ENCODE measurements around the gene SPTBN1.

The SPTBN1 gene

DNA sequence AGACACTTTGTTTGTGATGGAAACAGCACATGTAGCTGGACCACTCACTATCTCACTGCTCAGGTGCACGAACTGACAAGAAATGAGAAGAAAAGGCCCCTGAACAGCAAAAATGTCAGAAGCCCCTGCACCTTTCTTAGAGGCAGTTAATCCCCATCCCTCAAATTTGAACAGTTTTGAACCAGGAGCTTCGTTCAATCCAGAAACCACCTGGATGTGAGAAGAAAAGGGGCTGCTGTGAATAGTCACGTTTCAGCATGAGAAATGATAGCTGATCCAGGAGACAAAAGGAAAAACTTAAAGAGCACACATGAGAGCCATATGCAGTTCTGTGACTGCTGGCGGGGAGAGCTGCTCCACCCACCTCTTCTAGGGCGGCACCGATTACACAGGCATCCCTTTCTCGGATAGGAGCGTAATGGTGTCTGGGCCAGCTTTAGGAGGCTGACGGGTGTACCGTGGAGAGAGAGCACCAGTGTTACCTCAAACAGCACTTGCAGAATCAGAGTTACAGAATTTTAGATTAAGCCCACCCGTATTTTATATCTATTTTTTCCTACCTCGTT is 150.3 kb downstream of the SPTBN1 start:
- Histone ChIP-seq H3K9me3 (ENCODE audit: control insufficient read depth, insufficient read depth, low read length) (no peaks in the 10 kb centered on the region), H3K4me1 (ENCODE audit: control insufficient read depth, insufficient read depth, low read length) (no peaks in the 10 kb centered on the region), H3K27me3 (ENCODE audit: control insufficient read depth, insufficient read depth, low read length) (no peaks in the 10 kb centered on the region), H3K9ac (ENCODE audit: low read depth, low read length) (no peak overlapping the region), H3K4me3 (ENCODE audit: low read depth, low read length) (no peak overlapping the region), H3K36me3 (ENCODE audit: control insufficient read depth, insufficient read depth, low read length) (no peaks in the 10 kb centered on the region)

DNA sequence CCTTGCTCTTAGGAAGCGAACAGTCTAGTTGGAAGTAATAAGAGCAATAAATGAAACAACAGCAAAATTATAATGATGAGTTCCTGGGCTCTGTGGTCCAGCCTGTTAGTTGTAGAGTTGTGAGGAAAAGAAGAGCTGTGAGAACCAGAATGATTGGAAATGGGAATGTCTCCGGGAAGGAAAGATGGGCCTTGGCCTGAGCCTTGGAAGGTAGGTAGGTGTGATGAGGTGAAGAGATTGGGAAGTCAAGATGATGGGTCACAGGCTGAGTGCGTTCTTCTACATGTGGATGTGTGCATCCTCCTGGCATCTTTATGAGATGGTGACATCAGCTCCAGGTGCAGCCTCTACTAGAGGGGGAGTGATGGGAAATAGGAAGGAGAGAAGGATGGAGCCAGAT is 152.1 kb downstream of the SPTBN1 start:
- no peaks in the 10 kb centered on the region for H3K9me3 ChIP-seq (ENCODE audit: control insufficient read depth, insufficient read depth, low read length)
- no peaks in the 10 kb centered on the region for H3K27me3 ChIP-seq (ENCODE audit: control insufficient read depth, insufficient read depth, low read length)
- H3K9ac ChIP-seq (ENCODE audit: low read depth, low read length), result no peak overlapping the region
- peaks cover 5% of the 10 kb centered on the region for H3K36me3 ChIP-seq (ENCODE audit: control insufficient read depth, insufficient read depth, low read length)
- no peaks in the 10 kb centered on the region for H3K4me1 ChIP-seq (ENCODE audit: control insufficient read depth, insufficient read depth, low read length)
- no peak overlapping the region for H3K4me3 ChIP-seq (ENCODE audit: low read depth, low read length)

DNA sequence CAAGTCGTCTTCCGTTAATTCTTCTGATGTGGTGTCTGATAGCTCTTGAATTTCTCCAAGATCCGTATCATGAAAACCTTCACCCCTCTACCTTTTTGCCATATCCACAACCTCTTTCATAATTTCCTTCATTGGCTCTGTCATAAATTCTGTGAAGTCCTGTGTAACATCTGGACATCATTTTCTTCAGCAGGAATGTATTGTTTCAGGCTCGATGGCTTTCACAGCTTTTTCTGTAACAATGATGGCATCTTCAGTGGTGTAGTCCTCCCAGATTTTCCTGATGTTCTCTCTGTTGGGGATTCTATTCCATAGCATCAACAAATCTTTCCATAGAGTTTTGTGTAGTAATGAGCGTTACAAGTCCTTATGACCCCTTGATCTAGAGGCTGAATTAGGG is 153.1 kb downstream of the SPTBN1 start:
- H3K9ac ChIP-seq (ENCODE audit: low read depth, low read length), result no peak overlapping the region
- H3K27me3 ChIP-seq (ENCODE audit: control insufficient read depth, insufficient read depth, low read length), result no peaks in the 10 kb centered on the region
- no peaks in the 10 kb centered on the region for H3K4me1 ChIP-seq (ENCODE audit: control insufficient read depth, insufficient read depth, low read length)
- H3K9me3 ChIP-seq (ENCODE audit: control insufficient read depth, insufficient read depth, low read length), result no peaks in the 10 kb centered on the region
- H3K4me3 ChIP-seq (ENCODE audit: low read depth, low read length), result no peak overlapping the region
- H3K36me3 ChIP-seq (ENCODE audit: control insufficient read depth, insufficient read depth, low read length), result peaks cover 5% of the 10 kb centered on the region

GRCh38 chr2:54609647-54610046 is 153.5 kb downstream of the SPTBN1 start:
- Histone ChIP-seq H3K9ac (ENCODE audit: low read depth, low read length) (no peak overlapping the region), H3K27me3 (ENCODE audit: control insufficient read depth, insufficient read depth, low read length) (no peaks in the 10 kb centered on the region), H3K4me1 (ENCODE audit: control insufficient read depth, insufficient read depth, low read length) (no peaks in the 10 kb centered on the region), H3K4me3 (ENCODE audit: low read depth, low read length) (no peak overlapping the region), H3K36me3 (ENCODE audit: control insufficient read depth, insufficient read depth, low read length) (peaks cover 5% of the 10 kb centered on the region), H3K9me3 (ENCODE audit: control insufficient read depth, insufficient read depth, low read length) (no peaks in the 10 kb centered on the region)

DNA sequence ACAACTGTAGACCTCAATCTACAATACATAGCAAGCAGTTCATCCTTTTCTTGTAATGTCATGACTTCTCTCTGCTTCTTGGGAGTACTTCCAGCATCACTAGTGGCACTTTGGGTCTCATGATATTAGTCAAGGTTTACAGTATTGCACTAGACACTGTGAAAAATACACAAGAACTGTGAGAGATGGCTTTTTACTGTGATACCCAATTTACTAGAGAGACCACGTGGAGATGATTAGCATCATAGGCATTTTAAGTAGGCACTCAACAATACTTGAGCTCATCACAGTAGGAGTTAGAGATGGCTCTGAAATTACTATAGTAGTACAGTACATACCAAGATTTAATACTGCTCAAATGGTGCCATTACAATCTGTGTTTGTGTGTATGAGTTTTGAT is 154.6 kb downstream of the SPTBN1 start:
- Histone ChIP-seq H3K9me3 (ENCODE audit: control insufficient read depth, insufficient read depth, low read length) (no peaks in the 10 kb centered on the region), H3K4me1 (ENCODE audit: control insufficient read depth, insufficient read depth, low read length) (no peaks in the 10 kb centered on the region), H3K36me3 (ENCODE audit: control insufficient read depth, insufficient read depth, low read length) (peaks cover 5% of the 10 kb centered on the region)

GRCh38 chr2:54611830-54612545 is 155.9 kb downstream of the SPTBN1 start:
- peaks cover 12% of the 10 kb centered on the region for H3K36me3 ChIP-seq (ENCODE audit: control insufficient read depth, insufficient read depth, low read length)
- H3K27me3 ChIP-seq (ENCODE audit: control insufficient read depth, insufficient read depth, low read length), result no peaks in the 10 kb centered on the region
- H3K4me3 ChIP-seq (ENCODE audit: low read depth, low read length), result no peak overlapping the region
- no peak overlapping the region for H3K9ac ChIP-seq (ENCODE audit: low read depth, low read length)
- no peaks in the 10 kb centered on the region for H3K9me3 ChIP-seq (ENCODE audit: control insufficient read depth, insufficient read depth, low read length)
- no peaks in the 10 kb centered on the region for H3K4me1 ChIP-seq (ENCODE audit: control insufficient read depth, insufficient read depth, low read length)

More for the DNA sequence above, 154.6 kb downstream of the SPTBN1 start:
- Histone ChIP-seq H3K4me3 (ENCODE audit: low read depth, low read length) (no peak overlapping the region), H3K27me3 (ENCODE audit: control insufficient read depth, insufficient read depth, low read length) (no peaks in the 10 kb centered on the region), H3K9ac (ENCODE audit: low read depth, low read length) (no peak overlapping the region)

GRCh38 chr2:54613386-54613785 is 157.3 kb downstream of the SPTBN1 start:
- Histone ChIP-seq H3K36me3 (ENCODE audit: control insufficient read depth, insufficient read depth, low read length) (peaks cover 21% of the 10 kb centered on the region), H3K4me3 (ENCODE audit: low read depth, low read length) (no peak overlapping the region), H3K4me1 (ENCODE audit: control insufficient read depth, insufficient read depth, low read length) (no peaks in the 10 kb centered on the region), H3K9me3 (ENCODE audit: control insufficient read depth, insufficient read depth, low read length) (no peaks in the 10 kb centered on the region), H3K9ac (ENCODE audit: low read depth, low read length) (no peak overlapping the region), H3K27me3 (ENCODE audit: control insufficient read depth, insufficient read depth, low read length) (no peaks in the 10 kb centered on the region)

DNA sequence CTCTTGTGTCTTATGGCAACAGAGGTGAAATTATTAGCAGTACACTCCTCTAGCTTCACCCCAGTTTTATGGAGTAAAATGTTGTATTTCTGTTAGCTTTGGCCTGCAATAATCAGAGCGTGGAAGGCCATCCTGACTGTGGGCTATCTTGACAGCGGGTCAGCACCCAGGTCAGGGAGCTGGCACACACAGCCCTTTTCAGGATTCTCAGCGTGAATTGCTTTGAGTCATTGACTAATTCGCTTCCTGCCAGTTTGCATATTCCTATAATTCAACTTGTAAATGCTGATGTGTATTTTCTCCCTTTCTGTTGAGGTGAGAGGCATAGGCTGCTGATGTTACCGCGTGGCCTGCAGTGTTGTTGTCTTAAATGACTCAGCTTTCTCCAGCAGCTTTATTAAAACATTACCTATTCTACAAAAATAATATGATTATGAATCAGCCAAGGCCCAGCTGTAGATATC is 157.7 kb downstream of the SPTBN1 start:
- H3K9me3 ChIP-seq (ENCODE audit: control insufficient read depth, insufficient read depth, low read length), result no peaks in the 10 kb centered on the region
- no peak overlapping the region for H3K9ac ChIP-seq (ENCODE audit: low read depth, low read length)
- no peak overlapping the region for H3K4me3 ChIP-seq (ENCODE audit: low read depth, low read length)
- H3K36me3 ChIP-seq (ENCODE audit: control insufficient read depth, insufficient read depth, low read length), result peaks cover 24% of the 10 kb centered on the region
- H3K4me1 ChIP-seq (ENCODE audit: control insufficient read depth, insufficient read depth, low read length), result no peaks in the 10 kb centered on the region
- H3K27me3 ChIP-seq (ENCODE audit: control insufficient read depth, insufficient read depth, low read length), result no peaks in the 10 kb centered on the region

DNA sequence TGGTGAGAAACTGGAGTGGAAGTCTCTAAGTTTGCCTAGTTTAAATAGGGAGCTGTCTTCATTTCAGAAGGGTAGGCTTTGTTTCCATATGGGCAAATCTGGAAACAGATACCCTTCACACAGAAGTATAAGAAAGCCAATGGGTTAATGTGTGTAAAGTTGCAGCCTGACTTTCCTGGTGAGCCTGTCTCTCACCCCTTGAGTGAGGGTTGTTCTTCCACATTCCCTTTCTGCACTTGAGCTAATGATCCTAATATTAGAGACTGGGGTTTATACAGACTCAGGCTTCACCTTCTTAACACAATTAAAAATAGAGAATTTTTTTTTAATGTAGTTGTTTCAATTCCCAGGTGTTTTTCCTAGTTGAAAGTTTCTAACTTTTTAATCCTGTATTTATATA is 158.7 kb downstream of the SPTBN1 start:
- Histone ChIP-seq H3K4me3 (ENCODE audit: low read depth, low read length) (no peak overlapping the region), H3K36me3 (ENCODE audit: control insufficient read depth, insufficient read depth, low read length) (peaks cover 26% of the 10 kb centered on the region), H3K9ac (ENCODE audit: low read depth, low read length) (no peak overlapping the region), H3K9me3 (ENCODE audit: control insufficient read depth, insufficient read depth, low read length) (no peaks in the 10 kb centered on the region), H3K27me3 (ENCODE audit: control insufficient read depth, insufficient read depth, low read length) (no peaks in the 10 kb centered on the region), H3K4me1 (ENCODE audit: control insufficient read depth, insufficient read depth, low read length) (no peaks in the 10 kb centered on the region)

GRCh38 chr2:54615832-54616534 is 159.9 kb downstream of the SPTBN1 start:
- H3K36me3 ChIP-seq (ENCODE audit: control insufficient read depth, insufficient read depth, low read length), result peaks cover 31% of the 10 kb centered on the region
- no peaks in the 10 kb centered on the region for H3K4me1 ChIP-seq (ENCODE audit: control insufficient read depth, insufficient read depth, low read length)
- H3K9ac ChIP-seq (ENCODE audit: low read depth, low read length), result no peak overlapping the region
- H3K4me3 ChIP-seq (ENCODE audit: low read depth, low read length), result no peak overlapping the region
- H3K9me3 ChIP-seq (ENCODE audit: control insufficient read depth, insufficient read depth, low read length), result no peaks in the 10 kb centered on the region
- no peaks in the 10 kb centered on the region for H3K27me3 ChIP-seq (ENCODE audit: control insufficient read depth, insufficient read depth, low read length)

DNA sequence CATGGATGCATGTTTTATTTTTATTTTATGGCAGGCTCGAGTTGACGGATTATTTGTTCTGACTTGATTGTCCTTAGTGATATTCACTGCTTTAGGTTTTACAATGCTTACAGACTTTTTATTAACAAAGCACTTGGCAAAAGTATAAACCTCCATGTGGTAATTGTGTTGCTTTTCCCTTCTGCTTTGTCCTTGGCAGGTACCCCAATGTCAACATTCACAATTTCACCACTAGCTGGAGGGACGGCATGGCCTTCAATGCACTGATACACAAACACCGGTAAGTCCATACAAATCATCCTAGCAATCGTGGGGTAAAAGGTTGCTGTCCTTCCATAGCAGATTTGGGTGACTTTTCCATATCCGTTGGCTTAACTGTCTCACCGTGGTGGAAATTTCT is 161.3 kb downstream of the SPTBN1 start:
- Histone ChIP-seq H3K9me3 (ENCODE audit: control insufficient read depth, insufficient read depth, low read length) (no peaks in the 10 kb centered on the region), H3K27me3 (ENCODE audit: control insufficient read depth, insufficient read depth, low read length) (no peaks in the 10 kb centered on the region), H3K4me1 (ENCODE audit: control insufficient read depth, insufficient read depth, low read length) (no peaks in the 10 kb centered on the region), H3K9ac (ENCODE audit: low read depth, low read length) (no peak overlapping the region), H3K4me3 (ENCODE audit: low read depth, low read length) (no peak overlapping the region), H3K36me3 (ENCODE audit: control insufficient read depth, insufficient read depth, low read length) (peaks cover 39% of the 10 kb centered on the region)
